ENCODE measurements around the gene PTPRG.

GRCh38 chr3:61582287-61582686 is 20.9 kb downstream of the PTPRG start:
- TF ChIP-seq CTCF (optimal IDR thresholded peaks at IDR 0.05 in 1 of 3, IDR thresholded peaks at IDR 0.05 in 1 of 3, conservative IDR thresholded peaks at IDR 0.05 in 1 of 3; ENCODE audit: extremely low read depth in 1 of 3, insufficient read depth in 2 of 3, low read length in 3 of 3): no peak
- no peak for TF ChIP-seq EZH2 (IDR thresholded peaks at IDR 0.05; ENCODE audit: low read length)

Measured in keratinocyte (primary cell).